GM10248 (cell line): ENCODE data around the gene NHLRC3.

ENCODE experiments used
- CTCF ChIA-PET: fragments of 300-600 bp; sonication (Branson Sonifier 250); formaldehyde crosslinking; extraction: SDS; loops from one replicate; lab custom pipeline; 2021; ENCODE audit warnings: antibody characterized with exemption; lab: Yijun Ruan, JAX
- POLR2A ChIA-PET: fragments of 350-650 bp; sonication (Branson Sonifier 250); formaldehyde crosslinking; extraction: SDS; loops from one replicate; lab custom pipeline; 2020; ENCODE audit warnings: antibody characterized with exemption; lab: Yijun Ruan, JAX
- DNase-seq: peaks from one replicate; pipeline ENCODE4 v3.0.0; 2012; ENCODE audit errors: extremely low spot score
- CTCF ChIP-seq: IDR thresholded peaks from 2 replicates; pipeline ENCODE4 v1.5.1; 2012; ENCODE audit warnings: mild to moderate bottlenecking, low read depth; ENCODE audit errors: extremely low read depth, missing control alignments, control extremely low read depth

Gene NHLRC3

GRCh38 chr13:39049274-39049673, 11.0 kb downstream of the NHLRC3 start:
- no peak for TF ChIP-seq CTCF
- DNase-seq, result no peak
- POLR2A ChIA-PET, result no interaction called here
- CTCF ChIA-PET, result interaction anchor here (0.9 to 1.9 kb wide), 5 partner anchors 11 to 567 kb away, joined by 3 to 7 read pairs (median 3); partner anchors contain the start of genes NHLRC3 and PROSER1

GRCh38 chr13:39051157-39051556, 12.9 kb downstream of the NHLRC3 start:
- ChIA-PET CTCF (interaction anchor here (0.8 to 2.1 kb wide), 18 partner anchors 14 to 568 kb away, joined by 3 to 11 read pairs (median 4); partner anchors contain the start of genes NHLRC3 and PROSER1), POLR2A (no interaction called here)
- TF ChIP-seq CTCF, result peak; percentile 46
- DNase-seq, result peak; percentile 23

- ChIA-PET POLR2A (no interaction called here), CTCF (interaction anchor here (0.9 to 2.5 kb wide), 4 partner anchors 37 to 563 kb away, joined by 3 to 12 read pairs (median 4); no protein-coding TSS in a partner anchor)
- no peak for DNase-seq
These were observed 14.7 kb downstream of the NHLRC3 start for GRCh38 chr13:39052944-39053343.

GRCh38 chr13:39054112-39054511, 15.9 kb downstream of the NHLRC3 start:
- ChIA-PET POLR2A (no interaction called here), CTCF (interaction anchor here (2.5 kb wide), 1 partner anchor 558 kb away, joined by 12 read pairs; no protein-coding TSS in a partner anchor)
- no peak for DNase-seq
- TF ChIP-seq CTCF, result no peak

More at GRCh38 chr13:39052944-39053343, 14.7 kb downstream of the NHLRC3 start:
- no peak for TF ChIP-seq CTCF

GRCh38 chr13:39056018-39056417, 17.8 kb downstream of the NHLRC3 start:
- no peak for TF ChIP-seq CTCF
- CTCF ChIA-PET, result interaction anchor here (0.8 to 1.4 kb wide), 3 partner anchors 8 to 560 kb away, joined by 3 to 5 read pairs (median 3); no protein-coding TSS in a partner anchor
- POLR2A ChIA-PET, result interaction anchor here (0.5 kb wide), 1 partner anchor 134 kb away, joined by 4 read pairs; no protein-coding TSS in a partner anchor
- no peak for DNase-seq

- ChIA-PET CTCF (no interaction called here), POLR2A (no interaction called here)
- no peak for DNase-seq
These were observed 19.8 kb downstream of the NHLRC3 start for GRCh38 chr13:39058040-39058439.

More at GRCh38 chr13:39058040-39058439, 19.8 kb downstream of the NHLRC3 start:
- no peak for TF ChIP-seq CTCF
